Fibroblast of skin of right biceps (primary cell): Measurements from ENCODE around the gene PPP1R18.
"Not testable (repeated sequence)": the region's sequence is repeated elsewhere in the genome, so short reads cannot be mapped to it uniquely, and the experiment has no call there.

Source experiments
- DNase-seq: peaks from one replicate; pipeline ENCODE4 v3.0.0-alpha.2; 2013

PPP1R18 gene

GRCh38 chr6:30686009-30686907 lies at the start of gene PPP1R18:
Gene PPP1R18, minus strand, starts transcription at chr6:30686645. Its CDS starts 627 bp downstream, at chr6:30686018.
- DNase-seq, result peak; percentile 75

GRCh38 chr6:30735668-30736314 lies 49.3 kb upstream of the PPP1R18 start:
- DNase-seq, result no peak

GRCh38 chr6:30732237-30732943 lies 45.9 kb upstream of the PPP1R18 start:
- no peak for DNase-seq

- DNase-seq, result peak; percentile 63
Measured at GRCh38 chr6:30730601-30731435, 44.4 kb upstream of the PPP1R18 start.

- DNase-seq, result no peak
Measured at GRCh38 chr6:30727920-30728553, 41.6 kb upstream of the PPP1R18 start.

GRCh38 chr6:30726506-30727413 lies 40.3 kb upstream of the PPP1R18 start:
- DNase-seq, result no peak

- DNase-seq, result peak; percentile 79
Measured at GRCh38 chr6:30725713-30726505, 39.5 kb upstream of the PPP1R18 start.

GRCh38 chr6:30724906-30725667 lies 38.6 kb upstream of the PPP1R18 start:
- DNase-seq, result no peak

- not testable (repeated sequence) for DNase-seq
Measured at GRCh38 chr6:30723843-30724741, 37.6 kb upstream of the PPP1R18 start.

- not testable (repeated sequence) for DNase-seq
Measured at GRCh38 chr6:30723159-30723842, 36.9 kb upstream of the PPP1R18 start.

- DNase-seq, result peak; percentile 77
Measured at GRCh38 chr6:30722280-30723112, 36.1 kb upstream of the PPP1R18 start.

GRCh38 chr6:30722025-30722279 lies 35.5 kb upstream of the PPP1R18 start:
- not testable (repeated sequence) for DNase-seq

GRCh38 chr6:30721198-30722024 lies 35.0 kb upstream of the PPP1R18 start:
- DNase-seq, result peak; percentile 93

- peak; percentile 69 for DNase-seq
Measured at GRCh38 chr6:30720738-30721197, 34.3 kb upstream of the PPP1R18 start.
